Hepatocyte (in vitro differentiated cells): ENCODE measurements around the gene ZNF155. TPM values are rescaled to one million over a fixed set of nuclear protein-coding genes. Genes with fewer than 3 reads are reported as not detected.
A peak's percentile ranks its signal among the peaks of the same experiment; 100 is the strongest.

Source experiments
- DNase-seq: peaks from one replicate; pipeline ENCODE4 v3.0.0-alpha.2; 2016; ENCODE audit warnings: low spot score
- H2AFZ ChIP-seq: fragments of 200-600 bp; sonication (generic); 2 replicates; pipeline ENCODE4 v1.6.0; 2016; ENCODE audit warnings: antibody characterized with exemption, mild to moderate bottlenecking
- H3K27ac ChIP-seq: fragments of 200-600 bp; sonication (generic); 2 replicates; pipeline ENCODE4 v1.5.1; 2016; ENCODE audit warnings: mild to moderate bottlenecking
- H3K27me3 ChIP-seq: fragments of 200-600 bp; sonication (generic); 2 replicates; pipeline ENCODE4 v1.6.1; 2016
- H3K36me3 ChIP-seq: fragments of 200-600 bp; sonication (generic); replicated peaks from 2 replicates; pipeline ENCODE4 v1.5.1; 2016; ENCODE audit warnings: low read depth; ENCODE audit not compliant: insufficient read depth
- H3K4me1 ChIP-seq: fragments of 200-600 bp; sonication (generic); 2 replicates; pipeline ENCODE4 v1.5.1; 2016; ENCODE audit warnings: mild to moderate bottlenecking, moderate library complexity; ENCODE audit not compliant: insufficient read depth
- H3K4me2 ChIP-seq: fragments of 200-600 bp; sonication (generic); 2 replicates; pipeline ENCODE4 v1.6.0; 2016
- H3K4me3 ChIP-seq: fragments of 200-600 bp; sonication (generic); 2 replicates; pipeline ENCODE4 v1.5.1; 2016; ENCODE audit warnings: mild to moderate bottlenecking
- H3K79me2 ChIP-seq: fragments of 200-600 bp; sonication (generic); 2 replicates; pipeline ENCODE4 v1.6.0; 2017; ENCODE audit warnings: mild to moderate bottlenecking
- H3K9me2 ChIP-seq: fragments of 200-600 bp; sonication (generic); replicated peaks from 2 replicates; pipeline ENCODE4 v1.6.0; 2017; ENCODE audit warnings: mild to moderate bottlenecking; ENCODE audit not compliant: insufficient read depth
- H3K9me3 ChIP-seq: fragments of 200-600 bp; sonication (generic); 2 replicates; pipeline ENCODE4 v1.5.1; 2016; ENCODE audit warnings: low read depth, mild to moderate bottlenecking
- H4K20me1 ChIP-seq: fragments of 200-600 bp; sonication (generic); 2 replicates; pipeline ENCODE4 v1.6.0; 2016; ENCODE audit warnings: mild to moderate bottlenecking; ENCODE audit not compliant: insufficient read depth, poor library complexity, severe bottlenecking
- EZH2 ChIP-seq: fragments of 200-600 bp; sonication (generic); IDR thresholded peaks from 2 replicates; pipeline ENCODE4 v1.6.1; 2016; ENCODE audit warnings: antibody characterized with exemption, mild to moderate bottlenecking, borderline replicate concordance
- EZH2phosphoT487 ChIP-seq: fragments of 200-600 bp; sonication (generic); IDR thresholded peaks from one replicate; pipeline ENCODE4 v1.6.1; 2018; ENCODE audit warnings: antibody characterized with exemption, mild to moderate bottlenecking, low read depth, moderate library complexity; ENCODE audit not compliant: unreplicated experiment, severe bottlenecking
- WGBS: methylation state at CpG from one replicate; pipeline ENCODE4 v1.1.6; 2016; ENCODE audit warnings: low lambda C conversion rate; ENCODE audit errors: missing lambda C conversion rate; 5-methylcytosine and 5-hydroxymethylcytosine counted together
- polyA plus RNA-seq: library from polyadenylated mRNA; unstranded; fragments of >200 nt; fragmentation: Nextera tagmentation; extraction: Ambion mirVana; gene quantifications from 2 replicates; pipeline ENCODE4 v1.2.1, GENCODE V29; 2016
- total RNA-seq: library from RNA; depleted of rRNA; stranded (reverse); fragments of >200 nt; gene quantifications from 2 replicates; pipeline ENCODE4 v1.2.3, GENCODE V29; 2014
- TF ChIP-seq, protein P1 (sequence below): fragments of 200-600 bp; sonication (generic); IDR thresholded peaks from 2 replicates; pipeline ENCODE4 v1.5.1; 2016; ENCODE audit warnings: antibody characterized with exemption, mild to moderate bottlenecking; ENCODE audit not compliant: poor library complexity

The ZNF155 gene
- total and polyA plus RNA-seq, 2 experiments from 2014 or later: 3.2 to 7.2 TPM

DNA sequence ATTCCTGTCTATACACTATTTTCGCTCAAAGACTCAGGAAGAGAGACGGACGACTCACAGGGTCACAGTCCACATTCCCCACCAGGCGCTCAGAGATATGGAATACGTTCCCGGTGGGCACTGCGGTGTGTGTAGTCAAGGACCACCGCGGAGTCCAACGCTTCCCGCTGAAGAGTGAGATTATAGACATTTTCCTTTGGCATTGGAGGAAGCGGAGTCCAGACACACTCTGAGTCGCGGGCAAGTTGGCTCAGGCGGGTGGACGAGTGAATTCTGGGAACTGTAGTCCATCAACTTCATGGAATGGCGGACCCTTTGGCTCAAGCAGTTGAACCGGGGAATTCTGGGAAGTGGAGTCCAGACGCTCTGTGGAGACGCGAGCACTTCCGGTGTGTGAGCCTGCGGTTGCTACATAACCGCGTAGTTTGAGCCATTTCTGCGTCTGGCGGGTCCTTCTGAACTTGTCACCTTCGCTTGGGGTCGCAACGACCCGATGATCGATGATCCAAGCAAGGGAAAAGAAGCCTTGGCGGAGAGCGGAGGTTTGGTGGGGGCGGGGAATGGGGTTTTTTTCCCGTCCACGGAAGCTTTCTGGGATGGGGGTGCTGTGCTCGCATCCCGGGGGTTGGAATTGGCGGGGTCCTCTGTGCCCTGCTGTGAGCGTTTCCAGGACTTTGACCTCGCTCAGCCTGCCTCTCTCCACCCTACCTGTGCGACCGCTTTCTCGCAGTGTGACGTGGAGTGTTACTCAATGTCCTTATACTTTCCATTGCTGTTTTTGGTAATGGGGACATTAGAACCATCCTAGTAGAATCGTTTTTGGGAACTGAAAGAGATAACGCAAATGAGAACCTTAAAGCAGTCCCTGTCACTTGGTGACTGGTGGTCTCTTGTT lies 18.8 kb downstream of the ZNF155 start, which contains the start of gene ZNF230:
Gene ZNF230, plus strand, starts transcription at position 392 of the 895 bp plus-strand sequence. CDS start 4,122 bp downstream, outside the sequence.
- Histone ChIP-seq H4K20me1 (no peaks in the 10 kb centered on the region), H3K27me3 (no peaks in the 10 kb centered on the region), H3K4me3 (peak within 1 kb of the TSS; percentile 82), H3K9me2 (no peaks in the 10 kb centered on the region), H3K79me2 (peaks cover 26% of the 10 kb centered on the region), H3K36me3 (no peaks in the 10 kb centered on the region), H3K4me2 (peak within 1 kb of the TSS; percentile 90), H3K9me3 (peaks cover 9% of the 10 kb centered on the region), H3K4me1 (peaks cover 10% of the 10 kb centered on the region), H2AFZ (peak within 1 kb of the TSS; percentile 96), H3K27ac (peak within 1 kb of the TSS; percentile 85)
- under 1% methylated on average over 48 of the region's 48 CpGs for WGBS
- DNase-seq: peak; percentile 96
- no peak for TF ChIP-seq EZH2
- TF ChIP-seq, protein P1, sequence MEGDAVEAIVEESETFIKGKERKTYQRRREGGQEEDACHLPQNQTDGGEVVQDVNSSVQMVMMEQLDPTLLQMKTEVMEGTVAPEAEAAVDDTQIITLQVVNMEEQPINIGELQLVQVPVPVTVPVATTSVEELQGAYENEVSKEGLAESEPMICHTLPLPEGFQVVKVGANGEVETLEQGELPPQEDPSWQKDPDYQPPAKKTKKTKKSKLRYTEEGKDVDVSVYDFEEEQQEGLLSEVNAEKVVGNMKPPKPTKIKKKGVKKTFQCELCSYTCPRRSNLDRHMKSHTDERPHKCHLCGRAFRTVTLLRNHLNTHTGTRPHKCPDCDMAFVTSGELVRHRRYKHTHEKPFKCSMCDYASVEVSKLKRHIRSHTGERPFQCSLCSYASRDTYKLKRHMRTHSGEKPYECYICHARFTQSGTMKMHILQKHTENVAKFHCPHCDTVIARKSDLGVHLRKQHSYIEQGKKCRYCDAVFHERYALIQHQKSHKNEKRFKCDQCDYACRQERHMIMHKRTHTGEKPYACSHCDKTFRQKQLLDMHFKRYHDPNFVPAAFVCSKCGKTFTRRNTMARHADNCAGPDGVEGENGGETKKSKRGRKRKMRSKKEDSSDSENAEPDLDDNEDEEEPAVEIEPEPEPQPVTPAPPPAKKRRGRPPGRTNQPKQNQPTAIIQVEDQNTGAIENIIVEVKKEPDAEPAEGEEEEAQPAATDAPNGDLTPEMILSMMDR: no peak
- TF ChIP-seq EZH2phosphoT487: no peak

DNA sequence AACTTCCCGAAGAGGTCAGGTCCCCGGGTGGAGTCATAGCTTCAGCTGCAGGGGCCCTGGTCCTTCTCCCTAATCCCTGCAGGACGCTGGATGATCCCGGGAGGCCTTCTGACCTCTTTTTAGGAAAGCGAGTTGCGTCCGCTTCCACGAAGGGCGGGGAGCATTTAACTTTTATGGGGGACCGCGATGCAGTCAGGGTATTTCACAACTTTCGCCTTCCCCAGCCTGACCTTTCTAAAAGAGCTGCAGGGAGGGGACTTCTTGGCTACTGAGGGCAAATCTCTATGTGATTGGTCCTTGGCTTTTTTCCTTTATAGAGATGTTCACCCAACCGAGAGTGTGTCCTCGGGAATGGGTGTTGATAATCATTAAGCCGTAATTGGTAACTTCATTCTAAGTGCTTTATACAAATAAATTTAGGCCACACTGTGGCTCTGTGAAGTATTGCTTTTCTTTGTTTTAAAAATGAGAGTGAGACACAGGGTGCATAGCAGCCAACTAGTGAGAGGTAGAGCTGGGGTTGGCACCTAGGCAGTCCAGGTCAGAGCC lies 19.5 kb downstream of the ZNF155 start:
- peak overlapping the region; percentile 82 for H3K4me3 ChIP-seq
- peak overlapping the region; percentile 90 for H3K4me2 ChIP-seq
- 5% methylated on average over 15 of the region's 15 CpGs for WGBS
- peaks cover 26% of the 10 kb centered on the region for H3K79me2 ChIP-seq
- no peak for TF ChIP-seq EZH2
- TF ChIP-seq, protein P1: no peak
- TF ChIP-seq EZH2phosphoT487: no peak
- peak overlapping the region; percentile 94 for H2AFZ ChIP-seq
- H4K20me1 ChIP-seq: no peaks in the 10 kb centered on the region
- no peaks in the 10 kb centered on the region for H3K36me3 ChIP-seq
- H3K27me3 ChIP-seq: no peaks in the 10 kb centered on the region
- peaks cover 12% of the 10 kb centered on the region for H3K9me3 ChIP-seq
- peak; percentile 23 for DNase-seq
- H3K4me1 ChIP-seq: peaks cover 10% of the 10 kb centered on the region
- H3K27ac ChIP-seq: peak overlapping the region; percentile 85
- no peaks in the 10 kb centered on the region for H3K9me2 ChIP-seq

DNA sequence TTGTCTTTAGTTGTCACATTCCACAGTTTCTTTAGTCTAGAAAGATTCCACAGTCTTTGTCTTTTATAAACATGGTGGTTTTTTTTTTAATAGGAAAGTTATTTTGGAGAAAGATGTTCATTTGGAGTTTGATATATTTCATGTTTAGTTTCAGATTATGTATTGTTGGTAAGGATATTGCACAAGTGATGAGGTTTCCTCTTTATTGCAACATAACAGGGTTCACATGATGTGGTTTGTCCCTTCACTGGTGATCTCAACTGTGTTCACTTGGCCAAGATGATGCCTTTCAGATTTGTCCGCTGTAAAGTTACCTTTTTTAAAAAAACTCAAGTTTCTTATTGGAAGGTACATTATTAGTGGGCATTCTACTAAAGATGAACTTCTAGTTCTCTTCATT lies 22.0 kb downstream of the ZNF155 start:
- DNase-seq: no peak
- Histone ChIP-seq H3K4me1 (peaks cover 10% of the 10 kb centered on the region), H3K9me3 (peaks cover 35% of the 10 kb centered on the region), H3K36me3 (peaks cover 16% of the 10 kb centered on the region), H3K79me2 (peaks cover 26% of the 10 kb centered on the region), H3K27ac (no peak overlapping the region), H3K4me2 (no peak overlapping the region), H3K4me3 (no peak overlapping the region), H3K9me2 (no peaks in the 10 kb centered on the region), H3K27me3 (no peaks in the 10 kb centered on the region), H2AFZ (no peak overlapping the region), H4K20me1 (no peaks in the 10 kb centered on the region)
- 100% methylated on average over 1 of the region's 1 CpG for WGBS
- TF ChIP-seq EZH2phosphoT487: no peak
- no peak for TF ChIP-seq EZH2
- TF ChIP-seq, protein P1: no peak
